Right ventricle myocardium superior (tissue), 1 donor: Measurements from ENCODE around the gene TP53AIP1. TPM values are rescaled to one million over a fixed set of nuclear protein-coding genes. Genes with fewer than 3 reads are reported as not detected.
"Not testable (repeated sequence)": the region's sequence is repeated elsewhere in the genome, so short reads cannot be mapped to it uniquely, and the experiment has no call there.

Experiments used
- ATAC-seq: fragments of 200-7000 bp; cut with Tn5 transposase; one replicate; pipeline ENCODE4 v1.9.1; 2020; ENCODE audit warnings: mild to moderate bottlenecking; ENCODE audit not compliant: poor library complexity
- DNase-seq: peaks from one replicate; pipeline ENCODE4 v3.0.0-alpha.2; 2020
- intact Hi-C: fragments of 100-400 bp; cut with DNase I; formaldehyde crosslinking; loops from one replicate; pipeline ENCODE4 v1.11.2; 2022
- total RNA-seq: library from RNA; stranded (reverse); fragmentation: NEBNext Ultra II Directional; extraction: Animal tissue kit (Norgen Biotek cat#: 25700); gene quantifications from one replicate; pipeline ENCODE4 v1.2.1, GENCODE V29; 2021
- donor health status: DM: no; HTN: yes; CAD: no; lungs with severe emphysema.

Gene TP53AIP1
- total RNA-seq, 1 donor from 2014 or later, result not detected

DNA sequence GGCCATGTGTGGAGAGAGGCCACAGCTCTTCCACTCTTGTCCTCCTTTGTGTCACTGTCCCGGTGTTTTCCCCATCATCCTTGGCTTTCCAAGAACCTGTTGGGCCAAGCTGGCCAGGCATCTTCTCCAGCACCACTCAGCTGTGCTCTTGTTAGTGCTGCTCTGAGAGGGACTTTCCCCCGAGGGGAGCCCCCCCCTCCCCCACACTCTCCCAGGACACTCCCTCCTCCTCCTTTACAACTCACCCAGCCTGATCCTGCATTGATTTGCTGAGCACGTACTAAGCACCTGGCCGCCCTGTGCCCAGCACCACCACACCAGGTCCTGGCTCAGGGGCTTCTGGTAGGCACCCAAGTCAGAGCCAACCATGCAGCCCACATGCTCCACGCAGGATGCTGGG lies 13.2 kb downstream of the TP53AIP1 start:
- intact Hi-C loops, result no loop called here
- DNase-seq (no peak), ATAC-seq (no peak)

DNA sequence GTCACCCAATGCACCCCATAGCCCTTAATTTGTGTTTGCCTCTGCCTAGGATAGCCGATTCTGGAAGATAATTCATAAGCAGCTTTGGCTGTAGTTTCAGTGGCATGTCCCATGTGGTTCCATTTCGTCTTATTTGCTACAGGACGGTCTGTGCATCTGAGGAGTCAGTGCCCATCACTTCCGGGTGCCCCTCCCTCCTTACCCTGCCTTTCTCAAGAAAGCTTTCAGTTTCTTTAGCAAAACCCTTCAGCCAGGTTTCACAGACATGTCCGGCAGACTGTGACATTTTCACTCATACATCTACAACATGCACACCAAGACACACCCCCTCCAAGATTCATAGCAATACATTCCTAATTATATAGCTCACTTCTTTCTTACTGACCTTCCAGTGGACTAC lies 14.3 kb downstream of the TP53AIP1 start:
- no peak for ATAC-seq
- intact Hi-C loops, result no loop called here
- no peak for DNase-seq

DNA sequence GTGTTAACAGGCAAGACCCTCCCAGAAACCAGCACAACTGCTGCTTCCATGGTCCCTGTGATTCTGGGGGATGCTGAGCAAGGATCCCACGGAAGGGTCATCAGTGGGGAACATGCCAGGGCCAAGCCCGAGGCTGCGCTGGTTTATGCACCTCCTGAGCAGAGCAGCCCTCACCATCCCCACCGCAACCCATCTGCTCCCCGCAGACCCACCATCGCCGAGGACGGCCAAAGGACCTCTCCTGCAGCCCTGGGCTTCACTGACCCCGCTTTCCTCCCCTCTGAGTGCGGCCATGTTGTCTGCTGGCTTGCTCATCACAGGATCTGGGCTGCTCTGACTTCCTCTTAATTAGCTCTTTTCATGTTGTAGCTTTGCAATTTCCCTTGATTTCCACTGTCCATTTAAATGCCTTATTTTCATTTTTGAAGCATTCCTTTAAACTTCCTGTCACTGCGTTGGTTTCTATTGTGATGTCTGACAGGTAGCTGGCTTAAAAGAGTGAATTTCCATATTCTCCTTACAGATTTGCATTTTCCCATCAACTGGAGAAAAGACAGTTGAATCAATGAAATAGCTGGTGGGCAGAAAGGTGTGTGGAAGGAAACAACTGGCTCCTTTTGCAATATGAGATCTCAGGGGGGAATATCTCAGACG lies 14.9 kb downstream of the TP53AIP1 start:
- DNase-seq (no peak), ATAC-seq (no peak)
- intact Hi-C loops, result no loop called here

DNA sequence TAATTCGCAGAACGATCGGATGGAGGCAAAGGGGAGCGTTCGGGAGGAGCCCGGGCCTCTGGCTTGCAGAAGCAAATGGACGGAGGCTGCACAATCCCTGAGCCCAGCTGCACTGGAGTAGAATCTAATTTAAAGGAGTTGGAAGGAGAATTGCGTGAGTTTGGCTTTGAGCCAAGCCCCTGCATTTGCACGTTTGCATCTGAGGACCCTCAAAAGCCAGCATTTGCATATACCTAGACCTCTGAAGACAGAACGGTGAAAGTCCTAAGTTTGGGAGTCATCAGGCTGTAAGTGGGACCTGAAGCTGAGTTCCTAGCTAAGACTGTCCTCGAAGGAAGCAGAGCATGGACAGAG lies 15.6 kb downstream of the TP53AIP1 start:
- intact Hi-C loops, result no loop called here
- DNase-seq (no peak), ATAC-seq (no peak)

DNA sequence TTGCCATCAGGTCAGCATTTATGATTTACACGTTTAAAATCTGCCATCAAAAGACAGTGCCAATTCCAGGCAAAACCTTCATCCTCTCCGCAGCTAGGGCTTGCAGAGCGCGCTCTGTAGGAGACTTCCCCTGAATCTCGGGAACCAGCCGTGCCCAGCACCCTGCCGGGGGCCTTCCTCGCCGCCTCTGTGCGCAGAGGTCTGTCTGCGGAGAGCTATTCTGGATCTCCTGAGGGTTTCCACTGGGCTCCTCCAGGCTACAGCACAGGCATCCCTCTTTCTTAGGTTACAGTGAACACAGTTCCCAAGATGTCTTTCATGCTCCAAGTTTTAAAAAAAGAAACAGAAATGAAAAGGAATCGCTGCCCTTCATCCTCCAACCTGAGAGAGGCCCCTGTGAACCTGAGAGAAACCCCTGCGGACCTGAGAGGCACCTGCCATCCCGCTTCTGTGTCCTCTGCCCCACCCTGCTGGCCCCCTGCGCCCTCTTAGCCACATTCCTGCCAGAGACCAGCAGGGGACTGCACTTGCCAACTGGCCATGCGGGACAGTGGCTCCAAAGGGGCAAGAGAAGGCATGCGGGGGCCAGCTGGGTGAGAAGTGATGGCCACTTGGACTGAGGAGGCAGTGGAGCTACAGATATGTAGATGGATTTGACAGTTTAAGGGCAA lies 16.1 kb downstream of the TP53AIP1 start:
- ATAC-seq, result no peak
- intact Hi-C loops, result no loop called here
- DNase-seq, result no peak

DNA sequence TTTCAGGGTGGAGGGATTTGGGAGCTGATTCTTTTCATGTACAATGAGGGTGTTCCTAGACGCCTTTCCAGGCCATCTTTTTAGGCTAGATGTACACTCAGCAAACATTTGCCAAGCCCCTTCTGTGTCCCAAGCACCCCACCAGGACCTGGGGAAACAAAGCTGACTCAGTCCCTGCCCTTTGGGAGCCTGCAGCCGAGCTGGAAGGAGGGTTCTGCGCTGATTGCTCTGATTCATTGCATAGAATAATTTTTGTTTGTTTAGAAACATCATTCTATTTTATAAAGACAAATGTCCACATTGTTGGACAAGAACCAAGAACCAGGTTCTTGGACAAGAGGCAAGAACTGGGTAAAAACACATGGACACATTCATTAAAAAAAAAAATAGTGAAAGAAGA lies 16.7 kb downstream of the TP53AIP1 start:
- intact Hi-C loops, result no loop called here
- no peak for ATAC-seq
- no peak for DNase-seq

DNA sequence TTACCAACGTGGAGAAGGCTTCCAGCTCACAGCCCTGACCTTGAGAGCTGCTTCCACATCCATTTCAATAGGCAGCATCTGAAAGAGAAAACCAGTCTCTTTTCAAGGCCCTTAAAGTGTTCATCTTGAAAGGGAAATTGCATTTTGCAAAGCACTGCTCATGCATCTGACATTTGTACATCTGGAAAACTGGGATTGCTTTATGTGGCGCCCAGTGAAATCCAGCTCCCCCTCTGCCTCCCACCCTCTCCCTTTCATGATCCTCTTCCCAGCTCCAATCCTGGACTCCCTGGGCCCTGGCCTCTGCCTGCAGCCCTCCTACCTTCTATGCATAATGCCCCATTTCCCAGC lies 17.4 kb downstream of the TP53AIP1 start:
- ATAC-seq, result no peak
- intact Hi-C loops, result no loop called here

DNA sequence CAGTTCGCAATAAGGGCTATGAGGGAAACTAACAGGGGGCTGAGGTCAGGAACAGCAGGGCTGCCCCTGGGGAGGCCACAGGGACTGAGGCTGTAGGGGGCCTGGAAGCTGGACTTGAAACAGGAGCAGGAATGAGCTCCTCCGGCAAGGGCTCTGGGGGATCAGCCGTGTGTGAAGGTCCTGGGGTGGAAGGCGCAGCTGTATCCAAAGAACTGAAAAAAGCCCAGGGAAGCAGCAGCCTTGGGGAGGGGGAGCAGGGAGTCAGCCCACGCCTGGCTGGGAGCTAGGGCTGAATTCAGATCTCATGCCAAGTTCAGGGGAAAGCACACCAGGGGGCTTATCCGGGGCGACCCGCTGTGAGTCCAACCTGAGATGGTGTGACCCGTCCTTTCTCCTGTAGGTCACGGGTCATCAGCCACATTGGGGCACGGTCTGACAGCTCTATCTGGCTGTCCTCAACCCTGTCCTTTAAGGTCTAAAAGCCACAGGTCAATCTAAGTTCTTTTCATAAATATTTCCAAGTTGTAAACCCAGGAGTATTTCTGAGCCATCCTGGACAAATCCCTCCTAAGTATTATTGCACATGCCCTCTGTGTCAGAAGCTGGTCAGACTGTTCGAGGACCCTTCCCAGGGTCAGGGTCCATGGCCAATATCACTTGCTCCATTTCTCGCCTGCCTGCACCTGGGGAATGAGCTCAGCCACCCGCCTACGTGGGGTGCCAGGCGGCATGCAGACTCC lies 18.0 kb downstream of the TP53AIP1 start:
- no peak for ATAC-seq
- DNase-seq, result no peak
- intact Hi-C loops, result no loop called here

More for the DNA sequence above, 17.4 kb downstream of the TP53AIP1 start:
- DNase-seq, result no peak

DNA sequence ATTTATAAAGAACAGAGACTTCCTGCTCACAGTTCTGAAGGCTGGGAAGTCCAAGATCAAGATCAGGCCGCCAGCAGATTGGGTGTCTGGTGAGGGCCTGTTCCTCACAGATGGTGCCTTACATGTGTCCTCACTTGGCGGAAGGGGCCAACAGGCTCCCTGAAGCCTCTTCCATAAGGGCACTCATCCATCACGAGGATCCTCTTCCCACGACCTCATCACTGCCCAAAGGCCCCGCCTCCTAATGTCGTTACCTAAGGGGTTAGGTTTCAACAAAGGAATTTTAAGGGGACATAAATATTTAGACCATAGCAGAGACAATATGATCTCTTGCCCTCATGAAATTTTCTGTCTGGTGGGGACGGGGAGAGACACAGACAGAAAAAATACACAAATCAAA lies 18.6 kb downstream of the TP53AIP1 start:
- ATAC-seq, result no peak
- no peak for DNase-seq
- intact Hi-C loops, result no loop called here

DNA sequence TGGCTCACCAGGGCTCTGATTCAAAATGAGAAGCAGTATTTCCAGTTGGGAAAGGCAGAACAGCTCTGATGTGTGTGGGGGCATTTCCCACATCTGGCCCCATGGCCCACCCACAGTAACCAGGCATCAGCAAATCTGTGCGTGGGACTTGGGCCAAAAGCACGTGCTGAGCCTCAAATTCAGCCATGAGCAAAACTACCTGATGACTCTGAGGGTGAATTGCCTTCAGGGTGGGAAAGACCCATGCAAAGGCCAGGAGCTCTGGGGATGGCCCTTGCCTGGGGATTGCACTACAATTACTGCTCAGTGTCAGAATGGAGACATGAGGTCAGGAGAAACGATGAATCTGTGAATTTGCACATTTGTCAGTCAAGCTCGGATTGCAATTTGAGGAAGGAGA lies 20.9 kb downstream of the TP53AIP1 start:
- DNase-seq (no peak), ATAC-seq (no peak)
- intact Hi-C loops, result no loop called here

DNA sequence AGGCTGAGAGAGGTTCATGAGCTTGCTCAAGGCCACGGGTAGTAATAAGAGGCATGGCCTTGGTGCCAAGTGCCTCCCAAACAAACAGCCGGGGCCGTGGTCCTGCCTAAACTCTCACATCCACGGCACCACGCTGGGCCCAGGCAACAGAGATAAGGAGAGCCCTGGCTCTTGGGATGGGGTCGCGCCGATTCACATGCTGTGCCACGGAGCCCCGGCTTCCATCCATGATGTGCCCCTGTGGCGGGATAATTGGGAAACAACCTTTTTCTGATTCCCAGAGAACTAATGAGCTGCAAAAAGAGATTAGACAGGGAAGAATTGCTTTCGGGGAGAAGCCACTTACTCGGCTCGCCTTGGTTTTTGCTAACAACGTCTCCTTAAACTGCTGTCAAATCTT lies 22.0 kb downstream of the TP53AIP1 start:
- intact Hi-C loops, result no loop called here
- no peak for DNase-seq
- ATAC-seq, result no peak

DNA sequence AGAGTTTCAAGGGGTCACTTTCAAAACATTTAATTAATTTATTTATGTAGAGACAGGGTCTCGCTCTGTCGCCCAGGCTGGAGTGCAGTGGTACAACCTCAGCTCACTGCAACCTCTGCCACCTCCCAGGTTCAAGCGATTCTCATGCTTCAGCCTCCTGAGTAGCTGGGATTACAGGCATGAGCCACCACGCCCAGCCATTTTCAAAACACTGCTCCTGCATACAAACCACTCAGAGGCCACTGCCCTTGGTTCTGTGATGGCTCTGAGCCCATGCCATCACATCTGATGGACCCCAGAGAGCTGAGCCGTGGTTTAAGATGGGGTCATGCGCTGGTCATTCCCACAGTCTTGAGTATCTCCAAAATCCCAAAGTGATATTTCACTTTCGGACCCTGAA lies 23.0 kb downstream of the TP53AIP1 start:
- ATAC-seq, intact Hi-C loops, DNase-seq: not testable (repeated sequence)

DNA sequence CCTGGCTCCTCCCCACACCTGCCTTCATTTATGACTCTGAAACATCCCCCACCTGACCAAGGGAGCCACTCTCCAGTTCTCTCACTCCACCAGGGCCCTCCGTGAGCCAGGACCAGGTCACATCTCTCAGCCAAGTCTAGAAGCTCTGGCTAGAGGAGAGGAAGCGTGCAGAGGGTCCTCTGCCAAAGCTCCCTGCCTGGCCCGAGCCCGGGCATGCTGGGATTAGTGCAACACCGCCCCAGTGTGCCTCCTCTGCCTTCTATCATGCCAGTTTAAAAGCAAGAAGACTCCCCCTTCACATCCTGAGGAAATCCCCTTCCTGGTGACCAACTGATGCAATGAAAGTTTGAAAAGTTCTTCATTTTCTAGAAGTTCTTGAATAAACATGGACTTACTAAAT lies 23.5 kb downstream of the TP53AIP1 start:
- ATAC-seq (no peak), DNase-seq (no peak)
- intact Hi-C loops, result no loop called here

DNA sequence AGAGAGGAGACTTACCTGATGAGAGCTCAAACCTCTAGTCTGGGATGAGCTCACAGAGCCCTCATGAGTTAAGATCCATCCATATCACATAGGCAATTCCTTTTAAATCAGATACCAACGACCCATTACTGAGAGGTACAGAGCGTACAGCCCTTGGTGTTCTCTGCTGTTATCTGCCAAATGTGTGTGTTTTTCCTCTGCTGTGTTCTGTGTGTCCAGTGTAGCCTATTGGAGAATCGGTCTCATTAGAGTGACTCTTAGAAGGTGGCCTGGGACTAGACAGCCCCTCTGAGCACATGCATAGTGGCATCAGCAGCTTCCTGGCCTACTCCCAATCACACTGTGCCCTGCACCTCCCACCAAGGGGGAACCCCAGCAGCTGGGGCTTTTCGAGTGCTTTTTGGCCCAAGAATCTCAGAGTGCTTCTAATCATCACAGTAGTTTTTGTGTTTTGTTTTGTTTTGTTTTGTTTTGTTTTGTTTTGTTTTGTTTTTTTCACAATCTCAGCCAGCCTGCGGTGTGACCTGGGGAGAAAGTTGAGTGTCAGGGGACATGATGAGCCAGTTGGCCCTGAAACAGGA lies 25.4 kb downstream of the TP53AIP1 start:
- ATAC-seq, result peak; percentile 32
- intact Hi-C loops, result no loop called here

DNA sequence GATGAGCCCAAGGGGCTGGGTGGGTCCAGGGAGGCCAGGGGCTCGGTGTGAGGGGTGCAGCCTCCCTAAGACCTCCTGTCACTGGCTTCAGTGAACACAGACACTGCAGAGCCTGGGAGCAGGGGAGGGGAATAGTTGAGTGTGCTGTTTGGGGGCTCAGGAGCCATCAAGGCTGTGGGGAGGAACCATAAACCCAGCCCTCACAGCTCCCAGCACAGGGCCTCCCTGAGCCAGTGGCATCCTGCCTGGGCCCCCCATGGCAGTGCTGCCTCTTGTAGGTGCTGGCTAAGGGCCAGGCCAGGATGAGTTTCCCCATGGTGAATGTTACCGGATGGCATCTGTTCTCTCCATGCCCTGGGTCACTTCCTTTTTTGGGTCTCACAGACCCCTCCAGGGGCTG lies 26.0 kb downstream of the TP53AIP1 start:
- ATAC-seq, result no peak
- no peak for DNase-seq
- intact Hi-C loops, result no loop called here

More for the DNA sequence above, 25.4 kb downstream of the TP53AIP1 start:
- no peak for DNase-seq

DNA sequence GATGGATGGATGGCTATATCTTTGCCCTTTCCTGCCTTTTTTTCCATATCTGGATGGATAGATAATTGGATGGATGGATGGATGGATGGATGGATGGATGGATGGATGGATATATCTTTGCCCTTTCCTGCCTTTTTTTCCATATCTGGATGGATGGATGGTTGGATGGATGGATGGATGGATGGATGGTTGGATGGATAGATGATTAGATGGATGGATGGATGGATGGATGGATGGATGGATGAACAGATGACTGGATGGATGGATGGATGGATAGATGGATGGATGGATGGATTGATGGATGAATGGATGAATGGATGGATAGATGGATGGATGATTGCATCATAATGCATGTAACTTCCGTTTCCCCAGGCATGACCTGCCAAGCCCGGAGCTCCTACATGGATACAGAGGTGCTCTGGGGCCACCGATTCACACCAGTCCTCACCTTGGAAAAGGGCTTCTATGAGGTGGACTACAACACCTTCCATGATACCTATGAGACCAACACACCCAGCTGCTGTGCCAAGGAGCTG lies 26.6 kb downstream of the TP53AIP1 start:
- no peak for ATAC-seq
- intact Hi-C loops, result no loop called here
- DNase-seq, result no peak

DNA sequence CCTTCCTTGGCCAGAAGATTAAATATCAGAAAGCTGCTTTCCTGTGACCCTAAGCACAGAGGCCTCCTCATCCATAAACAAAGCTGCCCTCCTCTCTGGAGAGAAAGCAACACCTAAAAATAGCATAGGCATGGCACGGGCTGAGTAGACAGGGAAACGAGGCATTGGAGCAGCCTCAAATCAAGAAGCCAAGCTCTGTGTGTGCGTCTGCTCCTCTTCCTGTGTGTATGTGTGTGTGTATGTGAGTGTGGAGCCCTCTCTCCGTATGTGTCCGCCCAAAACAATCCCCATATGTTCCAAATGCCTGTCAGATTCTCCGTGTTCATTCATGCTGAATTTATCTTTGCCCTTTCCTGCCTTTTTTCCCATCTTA lies 27.5 kb downstream of the TP53AIP1 start:
- DNase-seq, result no peak
- peak; percentile 81 for ATAC-seq
- intact Hi-C loops, result no loop called here

DNA sequence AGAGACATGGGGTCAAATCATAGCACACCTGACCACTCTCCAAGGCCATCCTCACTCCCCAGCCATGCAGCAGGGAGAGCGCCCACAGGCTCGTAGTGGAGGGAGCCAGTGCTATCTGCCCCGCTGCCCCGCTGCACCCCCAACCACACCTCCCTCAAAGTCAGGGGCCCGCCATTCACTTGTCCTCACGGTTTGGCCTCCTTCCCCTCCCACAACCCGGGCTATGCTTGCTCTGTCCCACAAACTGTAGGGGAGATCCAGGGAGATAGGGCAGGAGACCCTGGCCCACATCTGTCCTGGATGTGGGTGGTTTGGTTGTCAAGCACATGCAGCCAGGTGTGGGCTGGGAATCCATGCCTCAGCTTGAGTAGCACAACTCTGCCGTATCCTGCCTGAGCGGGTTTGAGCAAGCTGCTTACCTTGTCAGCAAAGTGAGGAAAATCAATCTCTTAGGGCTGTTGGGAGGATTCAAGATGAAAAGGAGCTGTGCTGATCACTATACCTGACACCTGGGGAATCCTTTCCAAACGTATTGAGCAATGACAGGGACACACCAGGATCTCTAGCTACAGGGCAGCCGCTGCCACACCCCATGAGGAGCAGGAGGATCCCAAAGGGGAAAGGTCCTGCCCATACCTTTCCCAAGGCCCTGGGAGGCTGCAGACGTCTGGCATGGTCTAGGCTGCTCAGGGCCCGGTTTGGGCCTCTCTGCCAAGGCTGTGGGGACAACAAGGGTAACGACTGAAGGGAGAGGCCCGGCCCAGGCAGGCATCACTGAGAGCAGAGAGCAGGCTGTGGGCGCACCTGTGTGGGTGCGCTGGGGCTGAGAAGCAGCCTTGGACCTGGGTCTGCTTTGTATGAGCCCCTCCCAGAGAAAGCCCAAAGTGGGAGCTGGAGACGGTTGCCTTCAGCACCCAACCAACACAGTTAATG lies 28.2 kb downstream of the TP53AIP1 start:
- intact Hi-C loops, result no loop called here
- ATAC-seq, result peak; percentile 30
- no peak for DNase-seq

DNA sequence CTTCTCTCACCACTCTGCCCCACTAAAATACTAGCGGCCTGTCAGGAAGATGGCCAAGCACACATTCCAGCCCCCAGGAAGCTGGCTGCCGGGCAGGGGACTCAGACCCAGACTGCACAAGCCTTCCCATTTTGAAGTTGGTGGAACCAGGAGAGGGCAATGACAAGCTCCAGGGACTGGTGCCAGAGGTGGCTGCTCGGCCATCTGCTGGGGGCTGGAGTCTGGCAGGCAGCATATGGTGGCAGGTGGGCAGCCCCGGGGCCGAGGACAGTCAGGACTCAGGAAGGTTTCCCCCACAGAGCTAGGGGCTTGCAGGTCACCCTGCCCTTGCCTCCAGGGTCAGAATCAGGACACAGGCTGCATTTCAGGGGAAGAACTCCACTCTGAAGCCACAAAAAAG lies 28.9 kb downstream of the TP53AIP1 start:
- intact Hi-C loops, result no loop called here
- ATAC-seq, result no peak

More for the DNA sequence above, 28.9 kb downstream of the TP53AIP1 start:
- no peak for DNase-seq
